ENCODE results near the gene CMIP. TPM values are rescaled to one million over a fixed set of nuclear protein-coding genes. Genes with fewer than 3 reads are reported as not detected.

CMIP gene
- total RNA-seq, 5 donors from 2014 or later (not counting 1 experiment from before 2014, with no cell fraction given), result 39.8 to 55.9 (median 42.6) TPM

DNA sequence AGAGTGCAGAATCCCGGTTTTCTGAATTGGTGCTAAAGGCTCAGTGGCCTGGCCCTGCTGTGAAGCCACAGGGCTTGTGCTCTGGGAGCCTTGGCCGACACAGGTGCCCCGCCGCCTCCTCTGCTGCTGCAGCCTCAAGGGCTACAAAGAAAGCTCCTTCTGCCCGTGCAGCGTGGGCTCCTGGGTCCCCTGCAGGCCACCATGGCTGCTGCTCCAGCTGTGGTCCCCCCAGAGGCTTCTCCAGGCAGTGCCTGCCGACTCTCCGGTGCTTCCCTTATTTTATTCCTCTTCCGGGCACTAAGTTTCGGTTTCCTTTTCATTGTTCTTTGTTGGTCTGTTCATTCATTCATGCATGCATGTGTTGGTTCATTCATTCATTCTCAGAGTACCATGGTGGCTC is 53.1 kb downstream of the CMIP start:
- H3K27ac ChIP-seq (ENCODE audit: low read length), result no peak overlapping the region
- ATAC-seq (replicated peaks in 1 of 4), result peak in 2 of 4 experiments; percentile 25 to 65

DNA sequence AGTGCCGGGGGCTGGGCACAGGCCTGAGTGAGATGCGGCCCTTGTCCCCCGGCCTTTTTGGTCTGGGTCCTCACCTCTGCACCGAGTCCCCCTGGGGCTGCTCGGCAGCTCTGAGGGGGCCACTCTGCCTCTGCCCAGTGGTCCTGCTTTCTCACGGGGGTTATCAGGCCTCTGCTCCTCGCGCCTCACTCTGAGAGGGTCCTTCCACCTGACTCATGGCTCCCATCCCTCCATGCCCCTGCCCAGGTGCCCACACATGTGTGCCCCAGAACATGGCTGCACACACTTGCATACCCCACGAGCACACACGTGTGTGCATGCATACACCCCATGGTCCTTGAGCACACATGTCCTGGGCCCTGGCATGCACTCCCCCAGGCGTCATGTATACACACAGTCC is 53.7 kb downstream of the CMIP start:
- no peaks in the 10 kb centered on the region for H3K9me3 ChIP-seq
- peak overlapping the region in 1 of 3 donors; percentile 56 for H3K4me3 Mint-ChIP-seq
- CTCF ChIA-PET, result interaction anchor here in 1 of 2 donors (0.6 kb wide), 1 partner anchor 59 kb away, joined by 3 read pairs; no protein-coding TSS in a partner anchor
- no peak overlapping the region for H3K27ac Mint-ChIP-seq
- no peak overlapping the region for H3K4me3 ChIP-seq (ENCODE audit: control insufficient read depth in 1 of 2, extremely low read depth in 1 of 2, low read length in 1 of 2)
- peaks cover 50 to 68% (median 63%) of the 10 kb centered on the region in 3 donors for H3K4me1 Mint-ChIP-seq
- 88% methylated on average over 11 of the region's 11 CpGs for WGBS (ENCODE audit: insufficient coverage)
- H3K27me3 Mint-ChIP-seq, result no peaks in the 10 kb centered on the region
- peaks cover 2 to 49% of the 10 kb centered on the region in 2 experiments for H3K4me1 ChIP-seq (ENCODE audit: control insufficient read depth in 1 of 2, extremely low read depth in 1 of 2, insufficient read depth in 2 of 2, low read length in 2 of 2)
- DNase-seq (no peak), ATAC-seq (replicated peaks in 1 of 4) (no peak)
- H3K36me3 Mint-ChIP-seq, result peaks cover 9% of the 10 kb centered on the region
- POLR2A ChIA-PET, result no interaction called here
- H3K27me3 ChIP-seq (replicated peaks in 1 of 2; ENCODE audit: control insufficient read depth in 2 of 2, extremely low read depth in 1 of 2, insufficient read depth in 2 of 2, low read length in 1 of 2), result no peaks in the 10 kb centered on the region
- no peak overlapping the region for H3K27ac ChIP-seq (ENCODE audit: low read length)
- no peaks in the 10 kb centered on the region for H3K36me3 ChIP-seq (ENCODE audit: control insufficient read depth in 2 of 2, extremely low read depth in 1 of 2, insufficient read depth in 1 of 2, low read length in 1 of 2)
- no peaks in the 10 kb centered on the region for H3K9me3 Mint-ChIP-seq

More for the DNA sequence above, 53.1 kb downstream of the CMIP start:
- CTCF ChIA-PET, result interaction anchor here in 1 of 2 donors (0.6 kb wide), 1 partner anchor 58 kb away, joined by 3 read pairs; no protein-coding TSS in a partner anchor
- WGBS (ENCODE audit: insufficient coverage), result 67% methylated on average over 8 of the region's 10 CpGs
- Mint-ChIP-seq H3K4me1 (peaks cover 53 to 67% (median 62%) of the 10 kb centered on the region in 3 donors), H3K36me3 (peaks cover 9% of the 10 kb centered on the region), H3K4me3 (peak overlapping the region in 1 of 3 donors; percentile 56), H3K27ac (no peak overlapping the region), H3K9me3 (no peaks in the 10 kb centered on the region), H3K27me3 (no peaks in the 10 kb centered on the region)
- peak in 14 of 35 experiments; percentile 9 to 39 (median 18) for DNase-seq
- peaks cover 2 to 45% of the 10 kb centered on the region in 2 experiments for H3K4me1 ChIP-seq (ENCODE audit: control insufficient read depth in 1 of 2, extremely low read depth in 1 of 2, insufficient read depth in 2 of 2, low read length in 2 of 2)
- POLR2A ChIA-PET, result no interaction called here
- no peak overlapping the region for H3K4me3 ChIP-seq (ENCODE audit: control insufficient read depth in 1 of 2, extremely low read depth in 1 of 2, low read length in 1 of 2)
- H3K27me3 ChIP-seq (replicated peaks in 1 of 2; ENCODE audit: control insufficient read depth in 2 of 2, extremely low read depth in 1 of 2, insufficient read depth in 2 of 2, low read length in 1 of 2), result no peaks in the 10 kb centered on the region
- no peaks in the 10 kb centered on the region for H3K36me3 ChIP-seq (ENCODE audit: control insufficient read depth in 2 of 2, extremely low read depth in 1 of 2, insufficient read depth in 1 of 2, low read length in 1 of 2)
- H3K9me3 ChIP-seq, result no peaks in the 10 kb centered on the region

GRCh38 chr16:81499576-81500380 is 55.2 kb downstream of the CMIP start:
- peak overlapping the region in 1 of 2 donors; percentile 8 for H3K27ac Mint-ChIP-seq

GRCh38 chr16:81500833-81501521 is 56.4 kb downstream of the CMIP start:
- Mint-ChIP-seq H3K27me3 (no peaks in the 10 kb centered on the region), H3K36me3 (peaks cover 9% of the 10 kb centered on the region), H3K27ac (no peak overlapping the region), H3K9me3 (no peaks in the 10 kb centered on the region), H3K4me1 (peaks cover 43 to 72% (median 60%) of the 10 kb centered on the region in 3 donors), H3K4me3 (no peak overlapping the region)
- Histone ChIP-seq H3K9me3 (no peaks in the 10 kb centered on the region), H3K4me1 (ENCODE audit: control insufficient read depth in 1 of 2, extremely low read depth in 1 of 2, insufficient read depth in 2 of 2, low read length in 2 of 2) (peaks cover 2 to 41% of the 10 kb centered on the region in 2 experiments), H3K27ac (ENCODE audit: low read length) (no peak overlapping the region), H3K36me3 (ENCODE audit: control insufficient read depth in 2 of 2, extremely low read depth in 1 of 2, insufficient read depth in 1 of 2, low read length in 1 of 2) (no peaks in the 10 kb centered on the region), H3K4me3 (ENCODE audit: control insufficient read depth in 1 of 2, extremely low read depth in 1 of 2, low read length in 1 of 2) (no peak overlapping the region), H3K27me3 (replicated peaks in 1 of 2; ENCODE audit: control insufficient read depth in 2 of 2, extremely low read depth in 1 of 2, insufficient read depth in 2 of 2, low read length in 1 of 2) (no peaks in the 10 kb centered on the region)
- ChIA-PET POLR2A (no interaction called here), CTCF (interaction anchor here (0.6 kb wide), 2 partner anchors 42 to 277 kb away, joined by 5 read pairs; no protein-coding TSS in a partner anchor)
- WGBS (ENCODE audit: insufficient coverage), result 66% methylated on average over 11 of the region's 17 CpGs
- DNase-seq (peak in 1 of 35 experiments; percentile 49), ATAC-seq (replicated peaks in 1 of 4) (no peak)

More at GRCh38 chr16:81499576-81500380, 55.2 kb downstream of the CMIP start:
- no peak for DNase-seq
- Histone ChIP-seq H3K36me3 (ENCODE audit: control insufficient read depth in 2 of 2, extremely low read depth in 1 of 2, insufficient read depth in 1 of 2, low read length in 1 of 2) (no peaks in the 10 kb centered on the region), H3K27ac (ENCODE audit: low read length) (no peak overlapping the region), H3K4me3 (ENCODE audit: control insufficient read depth in 1 of 2, extremely low read depth in 1 of 2, low read length in 1 of 2) (no peak overlapping the region), H3K27me3 (replicated peaks in 1 of 2; ENCODE audit: control insufficient read depth in 2 of 2, extremely low read depth in 1 of 2, insufficient read depth in 2 of 2, low read length in 1 of 2) (no peaks in the 10 kb centered on the region), H3K9me3 (no peaks in the 10 kb centered on the region), H3K4me1 (ENCODE audit: control insufficient read depth in 1 of 2, extremely low read depth in 1 of 2, insufficient read depth in 2 of 2, low read length in 2 of 2) (peaks cover 2 to 53% of the 10 kb centered on the region in 2 experiments)
- WGBS (ENCODE audit: insufficient coverage), result 86% methylated on average over 12 of the region's 20 CpGs
- H3K9me3 Mint-ChIP-seq, result no peaks in the 10 kb centered on the region
- ATAC-seq (replicated peaks in 1 of 4), result no peak
- ChIA-PET POLR2A (no interaction called here), CTCF (interaction anchor here in 1 of 2 donors (0.6 kb wide), 1 partner anchor 278 kb away, joined by 5 read pairs; no protein-coding TSS in a partner anchor)
- no peaks in the 10 kb centered on the region for H3K27me3 Mint-ChIP-seq
- peaks cover 54 to 71% (median 62%) of the 10 kb centered on the region in 3 donors for H3K4me1 Mint-ChIP-seq
- H3K4me3 Mint-ChIP-seq, result no peak overlapping the region
- peaks cover 9% of the 10 kb centered on the region for H3K36me3 Mint-ChIP-seq

DNA sequence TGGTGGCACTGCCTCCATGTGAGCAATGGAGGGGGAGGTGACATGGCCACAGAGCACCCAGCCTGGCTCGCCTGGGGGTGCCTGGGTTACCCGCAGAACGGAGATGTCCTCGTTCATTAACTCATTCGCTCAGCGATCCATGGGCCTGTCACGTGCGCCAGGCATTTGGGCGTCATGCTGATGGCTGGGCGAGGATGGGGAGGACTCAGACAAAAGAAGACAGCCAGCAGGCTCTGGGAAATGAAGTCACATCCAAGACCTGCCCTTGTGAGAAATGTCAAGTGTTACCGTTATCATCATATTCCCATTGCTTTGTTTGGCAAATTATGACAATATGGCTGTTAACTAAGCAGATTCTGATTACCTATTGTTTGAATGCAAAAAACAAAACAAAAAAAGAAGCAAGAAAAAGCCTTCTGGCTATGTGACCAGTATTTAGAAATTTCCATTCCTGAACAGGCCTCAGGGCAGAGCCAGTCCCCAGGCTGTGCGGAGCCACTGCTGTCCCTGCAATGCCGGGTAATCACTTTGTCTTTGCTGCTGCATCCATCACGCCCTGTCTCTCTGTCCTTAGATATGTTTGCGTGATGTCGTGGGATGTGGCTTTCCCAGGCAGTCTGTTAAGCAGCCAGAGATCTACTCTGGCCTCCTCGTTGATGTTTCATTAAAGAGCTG is 57.9 kb downstream of the CMIP start:
- Histone ChIP-seq H3K4me3 (ENCODE audit: control insufficient read depth in 1 of 2, extremely low read depth in 1 of 2, low read length in 1 of 2) (no peak overlapping the region), H3K36me3 (ENCODE audit: control insufficient read depth in 2 of 2, extremely low read depth in 1 of 2, insufficient read depth in 1 of 2, low read length in 1 of 2) (no peaks in the 10 kb centered on the region), H3K27me3 (replicated peaks in 1 of 2; ENCODE audit: control insufficient read depth in 2 of 2, extremely low read depth in 1 of 2, insufficient read depth in 2 of 2, low read length in 1 of 2) (no peaks in the 10 kb centered on the region), H3K9me3 (no peaks in the 10 kb centered on the region), H3K27ac (ENCODE audit: low read length) (no peak overlapping the region), H3K4me1 (ENCODE audit: control insufficient read depth in 1 of 2, extremely low read depth in 1 of 2, insufficient read depth in 2 of 2, low read length in 2 of 2) (peaks cover 2 to 32% of the 10 kb centered on the region in 2 experiments)
- Mint-ChIP-seq H3K27me3 (no peaks in the 10 kb centered on the region), H3K4me1 (peaks cover 47 to 68% (median 59%) of the 10 kb centered on the region in 3 donors), H3K4me3 (no peak overlapping the region), H3K36me3 (peaks cover 9% of the 10 kb centered on the region), H3K9me3 (no peaks in the 10 kb centered on the region), H3K27ac (no peak overlapping the region)
- ChIA-PET CTCF (no interaction called here), POLR2A (interaction anchor here in 1 of 2 donors (0.5 to 0.6 kb wide), 2 partner anchors 50 to 65 kb away, joined by 6 to 7 read pairs; no protein-coding TSS in a partner anchor)
- no peak for DNase-seq
- WGBS (ENCODE audit: insufficient coverage), result 93% methylated on average over 16 of the region's 17 CpGs
- ATAC-seq (replicated peaks in 1 of 4), result no peak

All from T-cell (primary cell).